K562 (cell line): Measurements from ENCODE around the gene SNX10. TPM values are rescaled to one million over a fixed set of nuclear protein-coding genes. Genes with fewer than 3 reads are reported as not detected.

ENCODE experiments used
- ATAC-seq: fragments of 200-7000 bp; cut with Tn5 transposase; 3 replicates; pipeline ENCODE4 v1.9.1; 2020; ENCODE audit warnings: moderate library complexity
- BruUV-seq: library from RNA; stranded (reverse); fragments of 400-500 nt; replicated peaks from 2 replicates; lab custom pipeline; 2021; lab: Mats Ljungman, UMichigan
- CTCF ChIA-PET: fragments of 300-600 bp; formaldehyde crosslinking; extraction: SDS; loops from one replicate; lab custom pipeline; 2021; ENCODE audit warnings: low intra/inter-chr PET ratio; lab: Yijun Ruan, JAX
- POLR2A ChIA-PET: fragments of 300-600, 350-650 bp; sonication (Branson Sonifier 250); formaldehyde crosslinking; extraction: SDS; loops from one replicate; lab custom pipeline; 2021; ENCODE audit warnings: antibody characterized with exemption, inconsistent platforms; lab: Yijun Ruan, JAX
- DNase-seq, 4 experiments: peaks; one replicate each; pipeline versions ENCODE4 v3.0.0 to v3.0.0-alpha.2; 2011 to 2018; ENCODE audit warnings: low spot score in 3 of 4, mixed read lengths in 3 of 4; ENCODE audit errors: extremely low read depth in 1 of 4
- FAIRE-seq: peaks from 2 replicates; lab custom pipeline; 2011; peaks lifted over from hg19 to GRCh38; lab: Jason Lieb, UNC
- H2AFZ ChIP-seq: 2 replicates; pipeline ENCODE4 v1.6.0; 2011; ENCODE audit warnings: low read depth, low read length, control low read depth, inconsistent platforms
- H3K27ac ChIP-seq: fragments of 200-600 bp; 3 replicates; pipeline ENCODE4 v1.8.0; 2011; ENCODE audit warnings: low read depth, mild to moderate bottlenecking, control low read depth, inconsistent platforms, low read length, moderate library complexity, mixed read lengths; ENCODE audit errors: extremely low read depth
- H3K27me3 ChIP-seq, 2 experiments: fragments of 300-600 bp in 1 of 2; 2 replicates in 1 of 2; 3 replicates in 1 of 2; pipeline versions ENCODE4 v1.6.0 to v1.8.0; 2011; ENCODE audit warnings: inconsistent platforms in 2 of 2, low read length in 2 of 2, mild to moderate bottlenecking in 1 of 2, mixed read lengths in 1 of 2, moderate library complexity in 1 of 2; ENCODE audit not compliant: control insufficient read depth in 2 of 2, insufficient read depth in 2 of 2
- H3K36me3 ChIP-seq: fragments of 300-600 bp; 3 replicates; pipeline ENCODE4 v1.8.0; 2011; ENCODE audit warnings: mild to moderate bottlenecking, low read length, inconsistent platforms; ENCODE audit not compliant: control insufficient read depth, insufficient read depth
- H3K4me1 ChIP-seq, 2 experiments: fragments of 200-600 bp in 1 of 2; replicated peaks in 1 of 2; 2 replicates in 1 of 2; 3 replicates in 1 of 2; pipeline versions ENCODE4 v1.5.1 to v1.8.0; 2011; ENCODE audit warnings: inconsistent platforms in 2 of 2, low read length in 2 of 2, mild to moderate bottlenecking in 1 of 2, mixed read lengths in 1 of 2, moderate library complexity in 1 of 2; ENCODE audit not compliant: control insufficient read depth in 2 of 2, insufficient read depth in 2 of 2
- H3K4me2 ChIP-seq: 2 replicates; pipeline ENCODE4 v1.6.1; 2011; ENCODE audit warnings: low read length, control low read depth, inconsistent platforms, mixed read lengths; ENCODE audit not compliant: insufficient read depth
- H3K4me3 ChIP-seq: fragments of 200-600 bp; sonication (generic), shearing (Covaris generic); 2 replicates; pipeline ENCODE4 v1.5.1; 2016; ENCODE audit warnings: control low read depth, inconsistent platforms
- H3K79me2 ChIP-seq: fragments of 200-600 bp; 3 replicates; pipeline ENCODE4 v1.8.0; 2011; ENCODE audit warnings: low read length, inconsistent platforms; ENCODE audit not compliant: control insufficient read depth, insufficient read depth
- H3K9ac ChIP-seq, 2 experiments: 2 replicates each; pipeline versions ENCODE4 v1.6.0 to v1.6.1; 2011; ENCODE audit warnings: low read depth in 2 of 2, low read length in 2 of 2, control low read depth in 1 of 2, inconsistent platforms in 1 of 2, mild to moderate bottlenecking in 1 of 2, mixed read lengths in 1 of 2; ENCODE audit not compliant: insufficient read depth in 1 of 2
- H3K9me1 ChIP-seq: one replicate; pipeline ENCODE4 v1.6.0; 2011; ENCODE audit warnings: inconsistent platforms, mild to moderate bottlenecking, low read length, moderate library complexity; ENCODE audit not compliant: control insufficient read depth, insufficient read depth
- H3K9me3 ChIP-seq: replicated peaks from 2 replicates; pipeline ENCODE4 v1.5.1; 2011; ENCODE audit warnings: low read depth, low read length, inconsistent platforms; ENCODE audit not compliant: control insufficient read depth, insufficient read depth
- H4K20me1 ChIP-seq: replicated peaks from 2 replicates; pipeline ENCODE4 v1.6.1; 2011; ENCODE audit warnings: low read length, inconsistent platforms, mixed read lengths; ENCODE audit not compliant: control insufficient read depth, insufficient read depth
- WGBS: fragments of 100-300 bp; shearing (Covaris generic); methylation state at CpG from one replicate; pipeline ENCODE4 v1.1.6; 2016; ENCODE audit warnings: low coverage, mixed read lengths; ENCODE audit not compliant: insufficient coverage; ENCODE audit errors: missing lambda C conversion rate; 5-methylcytosine and 5-hydroxymethylcytosine counted together
- in situ Hi-C: fragments of 300-500 bp; cut with MboI; formaldehyde crosslinking; loops from 4 replicates; pipeline ENCODE4 v1.15.0; 2018; ENCODE audit warnings: inconsistent platforms, mixed read lengths
- intact Hi-C: fragments of 100-400 bp; cut with micrococcal nuclease; formaldehyde crosslinking; loops from 2 replicates; pipeline ENCODE4 v1.14.2; 2022
- polyA plus RNA-seq, 8 experiments: library from polyadenylated mRNA; depleted of rRNA in 4 of 8; stranded (reverse) in 5 of 8; unstranded in 3 of 8; fragments of >200 nt; fragmentation: Nextera tagmentation in 2 of 8; fragmentation: Illumina TruSeq in 1 of 8; extraction: Ambion mirVana in 2 of 8; extraction: Trizol in 1 of 8; gene quantifications; 2 replicates each; pipeline versions ENCODE4 v1.2.1 to v1.2.3, GENCODE V29; 2011 to 2014; ENCODE audit warnings: inconsistent platforms in 1 of 8, missing spikeins in 1 of 8
- total RNA-seq, 7 experiments: library from RNA; depleted of rRNA in 6 of 7; stranded (reverse); fragments of >200 nt in 6 of 7; fragmentation: Illumina TruSeq in 2 of 7; extraction: Trizol in 2 of 7; gene quantifications; 2 replicates each; pipeline versions ENCODE4 v1.2.1 to v1.2.3, GENCODE V29; 2011 to 2021; ENCODE audit warnings: low replicate concordance in 1 of 7
- TF ChIP-seq, protein P1 (sequence below): fragments of 200-800 bp; sonication (Bioruptor generic); IDR thresholded peaks from 2 replicates; pipeline ENCODE4 v1.6.1; 2017; ENCODE audit warnings: missing genetic modification characterization, missing compliant biosample characterization
- TF ChIP-seq, protein P2 (sequence below): sonication (generic); formaldehyde crosslinking; IDR thresholded peaks from 2 replicates; pipeline ENCODE4 v1.9.0; 2022; ENCODE audit warnings: mild to moderate bottlenecking, missing genetic modification reagents
- TF ChIP-seq, protein P3 (sequence below): fragments of 250-450 bp; sonication (Bioruptor Pico); IDR thresholded peaks from 2 replicates; pipeline ENCODE4 v1.9.0; 2021; ENCODE audit warnings: mild to moderate bottlenecking, inconsistent platforms

The SNX10 gene
- total and polyA plus RNA-seq, 9 of the 15 experiments (the other 6 are each of a cell fraction or from before 2014, with no cell fraction given): 6.9 to 16.5 (median 11.5) TPM

DNA sequence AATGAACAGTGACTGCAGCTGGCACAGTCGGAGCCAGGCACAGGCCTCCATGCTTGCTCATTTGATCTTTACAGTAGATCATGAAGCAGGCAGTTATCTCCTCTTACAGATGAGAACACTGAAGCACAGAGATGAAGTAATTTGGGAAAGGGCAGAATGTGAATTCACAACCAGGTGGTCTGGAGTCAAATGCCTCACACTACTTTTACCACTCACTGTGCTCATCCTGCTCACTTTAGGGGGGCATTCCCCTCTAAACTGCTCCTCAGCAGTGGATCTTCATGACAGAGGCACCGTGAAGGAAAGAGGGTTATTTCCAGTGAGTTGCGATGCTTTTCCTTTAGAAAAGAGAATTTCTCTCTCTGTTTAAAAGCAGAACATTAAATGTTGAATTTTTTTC lies 15.1 kb downstream of the SNX10 start:
- DNase-seq (no peak), FAIRE-seq (no peak), ATAC-seq (no peak)
- Histone ChIP-seq H2AFZ (no peak overlapping the region; the same call in 1 of the 2 replicates), H3K4me1 (peaks cover 0 to 26% of the 10 kb centered on the region in 2 experiments; a peak in 4 of 5 replicates), H4K20me1 (no peaks in the 10 kb centered on the region), H3K4me3 (no peak overlapping the region), H3K4me2 (no peak overlapping the region), H3K79me2 (no peaks in the 10 kb centered on the region), H3K27me3 (no peaks in the 10 kb centered on the region), H3K9ac (no peak overlapping the region), H3K36me3 (no peaks in the 10 kb centered on the region; the same call in 2 of the 3 replicates), H3K9me1 (no peaks in the 10 kb centered on the region), H3K27ac (no peak overlapping the region), H3K9me3 (no peaks in the 10 kb centered on the region)
- in situ Hi-C loops: no loop called here
- CTCF ChIA-PET: interaction anchor here (0.6 kb wide), 1 partner anchor 50 kb away, joined by 4 read pairs; no protein-coding TSS in a partner anchor
- BruUV-seq: no TSS peak
- 13% methylated on average over 2 of the region's 3 CpGs for WGBS
- intact Hi-C loops: no loop called here
- POLR2A ChIA-PET: interaction anchor here (0.6 to 2.4 kb wide), 6 partner anchors 8 to 201 kb away, joined by 3 to 8 read pairs (median 4); no protein-coding TSS in a partner anchor
- TF ChIP-seq, protein P1, sequence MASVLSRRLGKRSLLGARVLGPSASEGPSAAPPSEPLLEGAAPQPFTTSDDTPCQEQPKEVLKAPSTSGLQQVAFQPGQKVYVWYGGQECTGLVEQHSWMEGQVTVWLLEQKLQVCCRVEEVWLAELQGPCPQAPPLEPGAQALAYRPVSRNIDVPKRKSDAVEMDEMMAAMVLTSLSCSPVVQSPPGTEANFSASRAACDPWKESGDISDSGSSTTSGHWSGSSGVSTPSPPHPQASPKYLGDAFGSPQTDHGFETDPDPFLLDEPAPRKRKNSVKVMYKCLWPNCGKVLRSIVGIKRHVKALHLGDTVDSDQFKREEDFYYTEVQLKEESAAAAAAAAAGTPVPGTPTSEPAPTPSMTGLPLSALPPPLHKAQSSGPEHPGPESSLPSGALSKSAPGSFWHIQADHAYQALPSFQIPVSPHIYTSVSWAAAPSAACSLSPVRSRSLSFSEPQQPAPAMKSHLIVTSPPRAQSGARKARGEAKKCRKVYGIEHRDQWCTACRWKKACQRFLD: 0 out of 2 replicates have a peak, but pooled peaks have one; percentile 44
- TF ChIP-seq, protein P2, sequence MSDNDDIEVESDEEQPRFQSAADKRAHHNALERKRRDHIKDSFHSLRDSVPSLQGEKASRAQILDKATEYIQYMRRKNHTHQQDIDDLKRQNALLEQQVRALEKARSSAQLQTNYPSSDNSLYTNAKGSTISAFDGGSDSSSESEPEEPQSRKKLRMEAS: no peak
- TF ChIP-seq, protein P3, sequence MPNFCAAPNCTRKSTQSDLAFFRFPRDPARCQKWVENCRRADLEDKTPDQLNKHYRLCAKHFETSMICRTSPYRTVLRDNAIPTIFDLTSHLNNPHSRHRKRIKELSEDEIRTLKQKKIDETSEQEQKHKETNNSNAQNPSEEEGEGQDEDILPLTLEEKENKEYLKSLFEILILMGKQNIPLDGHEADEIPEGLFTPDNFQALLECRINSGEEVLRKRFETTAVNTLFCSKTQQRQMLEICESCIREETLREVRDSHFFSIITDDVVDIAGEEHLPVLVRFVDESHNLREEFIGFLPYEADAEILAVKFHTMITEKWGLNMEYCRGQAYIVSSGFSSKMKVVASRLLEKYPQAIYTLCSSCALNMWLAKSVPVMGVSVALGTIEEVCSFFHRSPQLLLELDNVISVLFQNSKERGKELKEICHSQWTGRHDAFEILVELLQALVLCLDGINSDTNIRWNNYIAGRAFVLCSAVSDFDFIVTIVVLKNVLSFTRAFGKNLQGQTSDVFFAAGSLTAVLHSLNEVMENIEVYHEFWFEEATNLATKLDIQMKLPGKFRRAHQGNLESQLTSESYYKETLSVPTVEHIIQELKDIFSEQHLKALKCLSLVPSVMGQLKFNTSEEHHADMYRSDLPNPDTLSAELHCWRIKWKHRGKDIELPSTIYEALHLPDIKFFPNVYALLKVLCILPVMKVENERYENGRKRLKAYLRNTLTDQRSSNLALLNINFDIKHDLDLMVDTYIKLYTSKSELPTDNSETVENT: no peak
